Measurements from ENCODE around the gene ZFYVE1. TPM values are rescaled to one million over a fixed set of nuclear protein-coding genes. Genes with fewer than 3 reads are reported as not detected.
"Not testable (repeated sequence)": the region's sequence is repeated elsewhere in the genome, so short reads cannot be mapped to it uniquely, and the experiment has no call there.

ZFYVE1 gene
- total RNA-seq, 1 experiment from 2014 or later: 9.1 TPM

GRCh38 chr14:73047808-73048207 lies 20.9 kb upstream of the ZFYVE1 start:
- Histone ChIP-seq H3K4me2 (ENCODE audit: low read depth, low read length, poor library complexity, severe bottlenecking) (peak overlapping the region; percentile 40), H2AFZ (ENCODE audit: low read length) (peak overlapping the region; percentile 76), H3K79me2 (ENCODE audit: low read length) (no peaks in the 10 kb centered on the region), H3K9me3 (ENCODE audit: low read length) (no peaks in the 10 kb centered on the region), H4K20me1 (ENCODE audit: insufficient read depth, low read depth, low read length) (no peaks in the 10 kb centered on the region), H3K4me3 (ENCODE audit: low read length) (no peak overlapping the region), H3K27me3 (ENCODE audit: low read length) (no peaks in the 10 kb centered on the region), H3K9me2 (replicated peaks; ENCODE audit: insufficient read depth, low read length) (no peaks in the 10 kb centered on the region), H3K27ac (ENCODE audit: low read length) (no peak overlapping the region), H3K36me3 (ENCODE audit: insufficient read depth, low read length) (no peaks in the 10 kb centered on the region), H3K9ac (ENCODE audit: low read length) (no peak overlapping the region), H3K4me1 (ENCODE audit: low read length) (peaks cover 12% of the 10 kb centered on the region)
- DNase-seq: peak; percentile 76

DNA sequence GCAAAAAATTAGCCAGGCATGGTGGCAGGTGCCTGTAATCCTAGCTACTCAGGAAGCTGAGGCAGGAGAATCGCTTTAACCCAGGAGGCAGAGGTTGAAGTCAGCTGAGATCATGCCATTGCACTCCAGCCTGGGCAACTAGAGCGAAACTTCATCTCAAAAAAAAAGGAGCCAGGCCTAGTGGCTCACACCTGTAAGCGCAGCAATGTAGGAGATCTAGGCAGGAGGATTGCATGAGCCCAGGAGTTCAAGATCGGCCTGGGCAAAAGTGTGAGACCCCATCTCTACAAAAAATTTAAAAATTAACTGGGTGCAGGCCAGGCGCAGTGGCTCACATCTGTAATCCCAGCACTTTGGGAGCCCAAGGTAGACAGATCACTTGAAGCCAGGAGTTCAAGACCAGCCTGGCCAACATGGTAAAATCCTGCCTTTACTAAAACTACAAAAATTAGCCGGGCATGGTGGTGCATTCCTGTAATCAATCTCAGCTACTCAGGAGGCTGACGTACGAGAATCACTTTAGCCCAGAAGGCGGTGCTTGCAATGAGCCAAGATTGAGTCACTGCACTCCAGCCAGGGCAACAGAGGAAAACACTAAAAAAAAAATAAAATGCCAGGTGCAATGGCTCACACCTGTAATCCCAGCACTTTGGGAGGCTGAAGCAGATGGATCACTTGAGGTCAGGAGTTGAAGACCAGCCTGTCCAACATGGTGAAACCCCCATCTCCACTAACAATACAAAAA lies 10.0 kb upstream of the ZFYVE1 start:
- not testable (repeated sequence) for H3K36me3 ChIP-seq (ENCODE audit: insufficient read depth, low read length); H3K9me2 ChIP-seq (replicated peaks; ENCODE audit: insufficient read depth, low read length); H3K4me2 ChIP-seq (ENCODE audit: low read depth, low read length, poor library complexity, severe bottlenecking); H3K27ac ChIP-seq (ENCODE audit: low read length); DNase-seq; H4K20me1 ChIP-seq (ENCODE audit: insufficient read depth, low read depth, low read length); H3K79me2 ChIP-seq (ENCODE audit: low read length); H2AFZ ChIP-seq (ENCODE audit: low read length); H3K9ac ChIP-seq (ENCODE audit: low read length); H3K4me3 ChIP-seq (ENCODE audit: low read length); H3K9me3 ChIP-seq (ENCODE audit: low read length); H3K4me1 ChIP-seq (ENCODE audit: low read length); H3K27me3 ChIP-seq (ENCODE audit: low read length)

GRCh38 chr14:73027984-73028383 lies 1.1 kb upstream of the ZFYVE1 start:
- Histone ChIP-seq H4K20me1 (ENCODE audit: insufficient read depth, low read depth, low read length) (no peaks in the 10 kb centered on the region), H3K27ac (ENCODE audit: low read length) (no peak overlapping the region), H3K4me2 (ENCODE audit: low read depth, low read length, poor library complexity, severe bottlenecking) (peak overlapping the region; percentile 76), H3K4me3 (ENCODE audit: low read length) (peak overlapping the region; percentile 94; the same call in 1 of the 2 replicates), H3K9ac (ENCODE audit: low read length) (peak overlapping the region; percentile 28; the same call in 1 of the 2 replicates), H3K9me3 (ENCODE audit: low read length) (no peaks in the 10 kb centered on the region), H2AFZ (ENCODE audit: low read length) (peak overlapping the region; percentile 92), H3K79me2 (ENCODE audit: low read length) (peaks cover 25% of the 10 kb centered on the region), H3K4me1 (ENCODE audit: low read length) (peaks cover 26% of the 10 kb centered on the region), H3K27me3 (ENCODE audit: low read length) (no peaks in the 10 kb centered on the region), H3K9me2 (replicated peaks; ENCODE audit: insufficient read depth, low read length) (no peaks in the 10 kb centered on the region), H3K36me3 (ENCODE audit: insufficient read depth, low read length) (peaks cover 5% of the 10 kb centered on the region)
- DNase-seq: no peak

DNA sequence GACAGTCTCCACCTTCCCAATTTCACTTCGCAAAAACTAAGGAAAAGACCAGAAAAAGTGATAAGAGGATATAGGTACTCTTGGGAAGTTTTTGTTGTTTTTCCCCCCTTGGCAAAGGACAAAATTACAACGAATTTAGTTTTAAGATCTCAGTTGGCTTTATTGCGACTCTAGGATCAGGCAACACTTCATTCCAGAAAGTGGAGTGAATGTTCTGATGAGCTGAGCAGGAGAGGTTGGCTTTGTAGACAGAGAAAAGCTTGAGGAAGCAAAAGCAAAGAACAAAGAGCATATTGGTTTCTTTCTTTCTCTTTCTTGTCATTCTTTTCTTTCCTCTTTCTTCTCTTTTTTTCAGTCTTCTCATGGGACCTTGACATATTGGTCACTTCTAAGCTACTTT lies 640 bp upstream of the ZFYVE1 start:
- DNase-seq: peak; percentile 56
- H2AFZ ChIP-seq (ENCODE audit: low read length): peak overlapping the region; percentile 92
- peaks cover 5% of the 10 kb centered on the region for H3K36me3 ChIP-seq (ENCODE audit: insufficient read depth, low read length)
- H3K9ac ChIP-seq (ENCODE audit: low read length): peak overlapping the region; percentile 28; the same call in 1 of the 2 replicates
- H3K9me3 ChIP-seq (ENCODE audit: low read length): no peaks in the 10 kb centered on the region
- peak overlapping the region; percentile 94 for H3K4me3 ChIP-seq (ENCODE audit: low read length)
- H3K9me2 ChIP-seq (replicated peaks; ENCODE audit: insufficient read depth, low read length): no peaks in the 10 kb centered on the region
- H4K20me1 ChIP-seq (ENCODE audit: insufficient read depth, low read depth, low read length): no peaks in the 10 kb centered on the region
- peak overlapping the region; percentile 76 for H3K4me2 ChIP-seq (ENCODE audit: low read depth, low read length, poor library complexity, severe bottlenecking)
- peaks cover 26% of the 10 kb centered on the region for H3K4me1 ChIP-seq (ENCODE audit: low read length)
- H3K27ac ChIP-seq (ENCODE audit: low read length): no peak overlapping the region
- peaks cover 28% of the 10 kb centered on the region for H3K79me2 ChIP-seq (ENCODE audit: low read length)
- H3K27me3 ChIP-seq (ENCODE audit: low read length): no peaks in the 10 kb centered on the region

- H3K4me1 ChIP-seq (ENCODE audit: low read length): peaks cover 26% of the 10 kb centered on the region
- no peaks in the 10 kb centered on the region for H3K9me2 ChIP-seq (replicated peaks; ENCODE audit: insufficient read depth, low read length)
- H3K79me2 ChIP-seq (ENCODE audit: low read length): peaks cover 40% of the 10 kb centered on the region
- H3K27ac ChIP-seq (ENCODE audit: low read length): no peak overlapping the region
- peak overlapping the region; percentile 74 for H3K9ac ChIP-seq (ENCODE audit: low read length)
- no peaks in the 10 kb centered on the region for H3K27me3 ChIP-seq (ENCODE audit: low read length)
- H3K36me3 ChIP-seq (ENCODE audit: insufficient read depth, low read length): peaks cover 10% of the 10 kb centered on the region
- DNase-seq: no peak
- H2AFZ ChIP-seq (ENCODE audit: low read length): no peak overlapping the region
- H3K9me3 ChIP-seq (ENCODE audit: low read length): no peaks in the 10 kb centered on the region
- H3K4me3 ChIP-seq (ENCODE audit: low read length): peak overlapping the region; percentile 94
- no peaks in the 10 kb centered on the region for H4K20me1 ChIP-seq (ENCODE audit: insufficient read depth, low read depth, low read length)
- H3K4me2 ChIP-seq (ENCODE audit: low read depth, low read length, poor library complexity, severe bottlenecking): peak overlapping the region; percentile 76
Measured at GRCh38 chr14:73026243-73026844, 562 bp downstream of the ZFYVE1 start.

- Histone ChIP-seq H3K9ac (ENCODE audit: low read length) (peak overlapping the region; percentile 74), H3K27me3 (ENCODE audit: low read length) (no peaks in the 10 kb centered on the region), H4K20me1 (ENCODE audit: insufficient read depth, low read depth, low read length) (no peaks in the 10 kb centered on the region), H3K4me3 (ENCODE audit: low read length) (peak overlapping the region; percentile 94), H3K4me1 (ENCODE audit: low read length) (peaks cover 26% of the 10 kb centered on the region), H3K9me2 (replicated peaks; ENCODE audit: insufficient read depth, low read length) (no peaks in the 10 kb centered on the region), H2AFZ (ENCODE audit: low read length) (no peak overlapping the region), H3K36me3 (ENCODE audit: insufficient read depth, low read length) (peaks cover 10% of the 10 kb centered on the region), H3K79me2 (ENCODE audit: low read length) (peaks cover 43% of the 10 kb centered on the region), H3K9me3 (ENCODE audit: low read length) (no peaks in the 10 kb centered on the region), H3K4me2 (ENCODE audit: low read depth, low read length, poor library complexity, severe bottlenecking) (peak overlapping the region; percentile 76), H3K27ac (ENCODE audit: low read length) (no peak overlapping the region)
- peak; percentile 54 for DNase-seq
Measured at GRCh38 chr14:73025544-73025943, 1.4 kb downstream of the ZFYVE1 start.

- Histone ChIP-seq H3K9ac (ENCODE audit: low read length) (no peak overlapping the region), H3K4me2 (ENCODE audit: low read depth, low read length, poor library complexity, severe bottlenecking) (no peak overlapping the region), H3K36me3 (ENCODE audit: insufficient read depth, low read length) (peaks cover 10% of the 10 kb centered on the region), H4K20me1 (ENCODE audit: insufficient read depth, low read depth, low read length) (no peaks in the 10 kb centered on the region), H3K4me3 (ENCODE audit: low read length) (no peak overlapping the region), H3K27me3 (ENCODE audit: low read length) (no peaks in the 10 kb centered on the region), H3K9me3 (ENCODE audit: low read length) (no peaks in the 10 kb centered on the region), H3K27ac (ENCODE audit: low read length) (no peak overlapping the region), H3K9me2 (replicated peaks; ENCODE audit: insufficient read depth, low read length) (no peaks in the 10 kb centered on the region), H2AFZ (ENCODE audit: low read length) (no peak overlapping the region), H3K4me1 (ENCODE audit: low read length) (peaks cover 20% of the 10 kb centered on the region), H3K79me2 (ENCODE audit: low read length) (peaks cover 56% of the 10 kb centered on the region)
- DNase-seq: no peak
Measured at GRCh38 chr14:73022051-73022450, 4.9 kb downstream of the ZFYVE1 start.

DNA sequence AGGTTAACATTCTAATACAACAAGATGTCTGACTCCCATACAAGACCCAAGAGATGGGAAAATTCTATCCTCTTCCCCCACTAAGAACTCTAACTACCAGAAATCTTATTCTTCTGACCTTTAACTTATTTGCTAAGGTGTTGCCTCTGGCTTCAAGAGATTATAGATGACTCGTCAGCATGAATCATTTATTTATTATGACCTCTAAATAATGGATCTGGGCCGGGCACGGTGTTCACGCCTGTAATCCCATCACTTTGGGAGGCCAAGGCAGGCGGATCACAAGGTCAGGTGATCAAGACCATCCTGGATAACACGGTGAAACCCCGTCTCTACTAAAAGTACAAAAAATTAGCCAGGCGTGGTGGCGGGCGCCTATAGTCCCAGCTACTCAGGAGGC lies 10.9 kb downstream of the ZFYVE1 start:
- not testable (repeated sequence) for H3K36me3 ChIP-seq (ENCODE audit: insufficient read depth, low read length); H3K9me2 ChIP-seq (replicated peaks; ENCODE audit: insufficient read depth, low read length); H2AFZ ChIP-seq (ENCODE audit: low read length); H3K9me3 ChIP-seq (ENCODE audit: low read length); DNase-seq; H3K9ac ChIP-seq (ENCODE audit: low read length); H3K4me3 ChIP-seq (ENCODE audit: low read length); H3K4me2 ChIP-seq (ENCODE audit: low read depth, low read length, poor library complexity, severe bottlenecking); H3K27ac ChIP-seq (ENCODE audit: low read length); H3K27me3 ChIP-seq (ENCODE audit: low read length); H3K4me1 ChIP-seq (ENCODE audit: low read length); H4K20me1 ChIP-seq (ENCODE audit: insufficient read depth, low read depth, low read length)
- peaks cover 25% of the 10 kb centered on the region for H3K79me2 ChIP-seq (ENCODE audit: low read length)

Data from Karpas-422 (cell line).